ENCODE measurements around the gene SYNE2. TPM values are rescaled to one million over a fixed set of nuclear protein-coding genes. Genes with fewer than 3 reads are reported as not detected.
"Not testable (repeated sequence)": the region's sequence is repeated elsewhere in the genome, so short reads cannot be mapped to it uniquely, and the experiment has no call there.

SYNE2 gene
- total RNA-seq (10 to 100 TPM; 15.5 to 79.9 TPM), polyA plus RNA-seq (10 to 100 TPM; 12.0 to 23.5 TPM)

- peak within 1 kb of the TSS; percentile 29 to 74 for H3K9ac ChIP-seq (ENCODE audit: low read depth in 1 of 2, low read length in 2 of 2)
- no peaks in the 10 kb centered on the region for H3K36me3 ChIP-seq (ENCODE audit: control insufficient read depth in 4 of 4, insufficient read depth in 3 of 4, low read depth in 1 of 4, low read length in 3 of 4)
- TF ChIP-seq CTCF (IDR thresholded peaks at IDR 0.05; ENCODE audit: low read depth, low read length, missing input control) = peak; percentile 34
- TF ChIP-seq HNF4A (conservative IDR thresholded peaks at IDR 0.05) = no peak
- H3K9me3 ChIP-seq (ENCODE audit: control insufficient read depth in 4 of 4, low read length in 3 of 4) = no peaks in the 10 kb centered on the region
- peak; percentile 68 for DNase-seq (ENCODE audit: low spot score)
- peaks cover 0 to 13% (median 5%) of the 10 kb centered on the region in 4 donors for H3K4me1 ChIP-seq (ENCODE audit: control insufficient read depth in 4 of 4, insufficient read depth in 4 of 4, low read length in 3 of 4)
- peak within 1 kb of the TSS; percentile 63 to 98 (median 65) for H3K4me3 ChIP-seq (ENCODE audit: low read depth in 1 of 3, low read length in 3 of 3)
- under 1% methylated on average over 124 of the region's 124 CpGs for WGBS
- H3K27ac ChIP-seq (ENCODE audit: low read depth in 1 of 2, low read length in 2 of 2) = peak within 1 kb of the TSS; percentile 67 to 77
- H3K27me3 ChIP-seq (ENCODE audit: control insufficient read depth in 4 of 4, insufficient read depth in 4 of 4, low read length in 3 of 4) = no peaks in the 10 kb centered on the region
Measured at GRCh38 chr14:63852817-63853731, at the start of gene SYNE2. SYNE2 (plus strand) TSS chr14:63853004; CDS start chr14:63909149, 56,145 bp downstream.

- not testable (repeated sequence) for H3K27me3 ChIP-seq (ENCODE audit: control insufficient read depth in 4 of 4, insufficient read depth in 4 of 4, low read length in 3 of 4); DNase-seq (ENCODE audit: low spot score); H3K36me3 ChIP-seq (ENCODE audit: control insufficient read depth in 4 of 4, insufficient read depth in 3 of 4, low read depth in 1 of 4, low read length in 3 of 4); H3K9ac ChIP-seq (ENCODE audit: low read depth in 1 of 2, low read length in 2 of 2); H3K9me3 ChIP-seq (ENCODE audit: control insufficient read depth in 4 of 4, low read length in 3 of 4); H3K4me3 ChIP-seq (ENCODE audit: low read depth in 1 of 3, low read length in 3 of 3); H3K27ac ChIP-seq (ENCODE audit: low read depth in 1 of 2, low read length in 2 of 2); H3K4me1 ChIP-seq (ENCODE audit: control insufficient read depth in 4 of 4, insufficient read depth in 4 of 4, low read length in 3 of 4)
- 95% methylated on average over 35 of the region's 35 CpGs for WGBS
Measured at GRCh38 chr14:63803221-63803791, 49.5 kb upstream of the SYNE2 start.

- H3K4me3 ChIP-seq (ENCODE audit: low read depth in 1 of 3, low read length in 3 of 3); H3K9me3 ChIP-seq (ENCODE audit: control insufficient read depth in 4 of 4, low read length in 3 of 4); H3K27me3 ChIP-seq (ENCODE audit: control insufficient read depth in 4 of 4, insufficient read depth in 4 of 4, low read length in 3 of 4); H3K27ac ChIP-seq (ENCODE audit: low read depth in 1 of 2, low read length in 2 of 2); H3K4me1 ChIP-seq (ENCODE audit: control insufficient read depth in 4 of 4, insufficient read depth in 4 of 4, low read length in 3 of 4); H3K36me3 ChIP-seq (ENCODE audit: control insufficient read depth in 4 of 4, insufficient read depth in 3 of 4, low read depth in 1 of 4, low read length in 3 of 4); DNase-seq (ENCODE audit: low spot score); H3K9ac ChIP-seq (ENCODE audit: low read depth in 1 of 2, low read length in 2 of 2): not testable (repeated sequence)
- WGBS = 89% methylated on average over 2 of the region's 2 CpGs
Measured at GRCh38 chr14:63806064-63806463, 46.7 kb upstream of the SYNE2 start.

- H3K27me3 ChIP-seq (ENCODE audit: control insufficient read depth in 4 of 4, insufficient read depth in 4 of 4, low read length in 3 of 4); H3K27ac ChIP-seq (ENCODE audit: low read depth in 1 of 2, low read length in 2 of 2); DNase-seq (ENCODE audit: low spot score); H3K4me1 ChIP-seq (ENCODE audit: control insufficient read depth in 4 of 4, insufficient read depth in 4 of 4, low read length in 3 of 4); H3K9ac ChIP-seq (ENCODE audit: low read depth in 1 of 2, low read length in 2 of 2); H3K4me3 ChIP-seq (ENCODE audit: low read depth in 1 of 3, low read length in 3 of 3); H3K9me3 ChIP-seq (ENCODE audit: control insufficient read depth in 4 of 4, low read length in 3 of 4); H3K36me3 ChIP-seq (ENCODE audit: control insufficient read depth in 4 of 4, insufficient read depth in 3 of 4, low read depth in 1 of 4, low read length in 3 of 4): not testable (repeated sequence)
- 56% methylated on average over 3 of the region's 3 CpGs for WGBS
- TF ChIP-seq RXRA (IDR thresholded peaks at IDR 0.05) (peak; percentile 44 to 85), HNF4A (conservative IDR thresholded peaks at IDR 0.05) (peak; percentile 67 to 78), NR2F2 (IDR thresholded peaks at IDR 0.05) (peak; percentile 70)
Measured at GRCh38 chr14:63811692-63812091, 41.1 kb upstream of the SYNE2 start.

All from liver (tissue), 9 donors.